CD4-positive, alpha-beta T cell treated with Interleukin-4 for 4 hours (primary cell): ENCODE results near the gene SKOR1.
A peak's percentile ranks its signal among the peaks of the same experiment; 100 is the strongest.

Experiments used
- DNase-seq: peaks from one replicate; pipeline ENCODE4 v3.0.0-alpha.2; 2020

The SKOR1 gene, protein sequence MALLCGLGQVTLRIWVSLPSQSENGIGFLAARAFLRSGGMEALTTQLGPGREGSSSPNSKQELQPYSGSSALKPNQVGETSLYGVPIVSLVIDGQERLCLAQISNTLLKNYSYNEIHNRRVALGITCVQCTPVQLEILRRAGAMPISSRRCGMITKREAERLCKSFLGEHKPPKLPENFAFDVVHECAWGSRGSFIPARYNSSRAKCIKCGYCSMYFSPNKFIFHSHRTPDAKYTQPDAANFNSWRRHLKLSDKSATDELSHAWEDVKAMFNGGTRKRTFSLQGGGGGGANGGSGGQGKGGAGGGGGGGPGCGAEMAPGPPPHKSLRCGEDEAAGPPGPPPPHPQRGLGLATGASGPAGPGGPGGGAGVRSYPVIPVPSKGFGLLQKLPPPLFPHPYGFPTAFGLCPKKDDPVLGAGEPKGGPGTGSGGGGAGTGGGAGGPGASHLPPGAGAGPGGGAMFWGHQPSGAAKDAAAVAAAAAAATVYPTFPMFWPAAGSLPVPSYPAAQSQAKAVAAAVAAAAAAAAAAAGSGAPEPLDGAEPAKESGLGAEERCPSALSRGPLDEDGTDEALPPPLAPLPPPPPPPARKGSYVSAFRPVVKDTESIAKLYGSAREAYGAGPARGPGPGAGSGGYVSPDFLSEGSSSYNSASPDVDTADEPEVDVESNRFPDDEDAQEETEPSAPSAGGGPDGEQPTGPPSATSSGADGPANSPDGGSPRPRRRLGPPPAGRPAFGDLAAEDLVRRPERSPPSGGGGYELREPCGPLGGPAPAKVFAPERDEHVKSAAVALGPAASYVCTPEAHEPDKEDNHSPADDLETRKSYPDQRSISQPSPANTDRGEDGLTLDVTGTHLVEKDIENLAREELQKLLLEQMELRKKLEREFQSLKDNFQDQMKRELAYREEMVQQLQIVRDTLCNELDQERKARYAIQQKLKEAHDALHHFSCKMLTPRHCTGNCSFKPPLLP

DNA sequence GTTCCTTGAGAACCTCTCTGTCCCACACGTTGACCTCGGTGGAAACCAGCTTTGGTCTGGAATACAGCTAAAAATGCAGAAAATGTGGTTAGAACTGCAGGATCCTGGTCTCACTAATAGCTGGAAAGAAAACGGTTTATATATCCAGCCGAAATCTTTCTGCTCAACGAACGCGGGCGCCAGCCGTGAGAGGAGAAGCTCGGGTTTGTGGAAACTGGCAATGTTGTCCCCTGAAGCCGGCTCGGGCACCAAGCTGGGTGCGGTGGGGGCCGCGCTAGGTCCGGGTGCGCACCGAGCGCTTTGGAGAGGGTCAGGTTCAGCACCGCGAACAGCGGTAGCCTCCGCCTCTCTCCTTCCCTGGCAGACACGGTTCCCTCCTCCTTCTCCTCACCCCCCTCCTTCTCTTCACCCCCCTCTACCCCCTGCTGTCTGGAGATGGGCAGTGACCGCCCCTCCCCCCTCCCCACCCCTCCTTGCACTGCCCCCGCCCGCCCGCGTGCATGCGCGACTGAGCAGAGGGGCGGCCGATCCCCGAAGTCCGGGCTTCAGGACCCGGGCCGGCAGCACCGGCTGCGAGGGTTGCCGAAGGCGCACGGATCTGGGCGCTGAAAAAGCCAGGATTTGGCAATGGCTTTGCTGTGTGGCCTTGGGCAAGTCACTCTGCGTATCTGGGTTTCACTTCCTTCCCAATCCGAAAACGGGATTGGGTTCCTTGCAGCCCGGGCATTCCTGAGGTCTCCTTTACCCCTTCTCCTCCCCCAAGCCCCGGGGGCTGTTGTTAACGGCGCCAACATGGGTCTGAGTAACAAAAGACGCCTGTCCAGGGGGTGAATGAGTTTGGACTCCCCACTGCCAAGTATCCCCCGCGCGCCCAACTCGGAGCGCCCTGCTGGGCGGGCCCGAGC is at the start of gene SKOR1:
SKOR1 (plus strand) TSS at position 534 of the 905 bp plus-strand sequence; CDS start at position 628, 94 bp downstream.
- no peak for DNase-seq

DNA sequence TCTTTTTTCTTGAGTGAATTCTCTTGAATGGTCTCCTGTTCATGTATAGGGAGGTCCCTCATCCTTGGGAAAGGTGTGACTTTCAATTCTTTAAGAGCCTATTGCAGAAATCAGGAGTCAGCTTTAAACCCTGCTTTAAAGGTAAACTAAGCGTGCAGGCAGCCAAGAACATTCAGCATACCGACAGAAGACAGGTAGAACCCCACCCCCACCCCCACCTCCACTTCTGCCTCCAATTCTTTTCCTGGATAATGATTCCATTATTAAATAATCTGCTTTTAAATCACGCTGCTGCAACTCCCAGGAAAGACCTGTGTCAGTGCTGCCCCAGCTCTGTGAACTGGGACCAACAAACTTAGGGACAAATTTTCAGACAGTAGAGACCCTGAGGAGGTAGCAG is 49.3 kb upstream of the SKOR1 start:
- no peak for DNase-seq

DNA sequence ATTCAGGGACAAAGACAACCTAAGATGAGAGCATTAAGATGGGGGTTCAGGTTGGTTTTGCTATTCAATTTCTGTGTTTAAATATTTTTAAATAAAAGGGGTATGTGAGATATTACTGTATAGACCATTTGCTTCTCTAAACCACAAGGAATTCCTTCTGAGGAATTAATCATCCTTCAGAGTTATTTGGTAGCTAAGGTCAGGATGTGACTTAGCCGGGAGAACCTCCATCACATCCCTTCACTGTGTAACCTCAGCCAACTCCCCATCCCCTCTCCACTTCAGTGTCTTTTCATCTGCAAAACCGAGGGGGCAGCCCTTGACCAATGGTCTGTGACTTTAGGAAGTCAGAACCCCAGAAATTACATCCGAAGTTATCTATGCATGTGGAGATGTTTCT is 48.7 kb upstream of the SKOR1 start:
- DNase-seq: no peak

DNA sequence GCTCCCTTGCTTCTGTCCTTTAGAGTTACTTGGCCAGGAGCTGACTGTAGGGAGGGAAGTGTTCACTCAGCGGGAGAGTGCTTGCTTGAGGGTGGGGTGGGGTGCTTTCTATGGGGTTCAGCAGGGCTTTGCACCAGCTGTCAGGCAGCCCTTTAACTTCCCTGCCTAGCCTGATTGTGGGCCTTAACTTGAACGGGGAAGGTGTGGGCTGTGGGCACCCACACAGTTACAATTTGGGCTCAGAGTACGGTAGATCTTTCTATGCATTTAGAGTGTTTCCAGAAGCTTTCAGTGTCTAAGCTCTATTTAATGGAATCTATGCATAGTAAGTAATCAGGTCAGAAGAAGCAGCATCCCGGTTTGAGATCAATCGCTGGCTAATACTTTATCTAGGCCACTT is 48.2 kb upstream of the SKOR1 start:
- no peak for DNase-seq

DNA sequence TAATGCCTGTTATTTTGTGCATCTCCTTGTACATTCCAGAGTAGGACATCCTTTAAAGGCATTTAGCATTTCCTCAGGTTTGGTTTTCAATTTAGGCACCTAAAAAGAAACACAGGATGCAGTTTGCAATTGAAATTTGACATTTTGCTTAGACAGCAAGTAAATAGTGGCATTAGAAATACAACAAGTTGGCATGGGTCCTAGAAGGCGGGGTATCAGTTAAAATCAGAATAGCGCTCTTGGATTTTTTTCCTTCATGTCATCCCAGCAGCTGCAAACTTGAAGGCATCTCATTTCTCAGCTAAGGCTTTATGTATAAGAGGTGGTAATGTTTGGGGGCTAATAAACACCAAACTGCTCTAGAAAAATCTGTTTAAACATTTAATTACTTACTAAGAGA is 47.5 kb upstream of the SKOR1 start:
- no peak for DNase-seq

DNA sequence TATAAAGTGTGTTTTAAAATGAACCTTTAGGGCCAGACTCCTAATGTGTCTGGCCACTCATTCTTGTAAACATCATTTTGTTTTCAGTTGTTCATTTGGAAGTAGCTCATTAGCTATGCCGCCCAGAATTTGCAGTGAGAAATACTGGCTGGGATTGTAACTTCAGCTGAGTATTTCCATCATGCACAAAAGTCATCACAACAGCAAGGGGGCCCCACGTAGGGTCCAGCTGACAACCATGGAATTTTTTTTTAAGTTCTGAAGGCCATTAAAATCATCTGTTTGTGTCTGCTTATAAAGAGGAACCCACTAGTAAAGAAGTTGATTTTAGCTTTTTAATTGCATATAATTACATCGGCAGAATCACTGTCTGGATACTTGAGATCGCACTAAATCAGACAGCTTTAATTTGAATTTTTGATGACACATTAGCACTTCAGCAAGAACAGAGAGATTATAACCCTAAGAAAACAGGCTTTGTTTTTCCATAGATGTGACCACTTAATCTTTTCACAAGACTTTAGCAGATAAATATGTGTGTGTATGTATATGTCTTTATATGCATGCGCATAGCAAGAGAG is 46.3 kb upstream of the SKOR1 start:
- DNase-seq: no peak

DNA sequence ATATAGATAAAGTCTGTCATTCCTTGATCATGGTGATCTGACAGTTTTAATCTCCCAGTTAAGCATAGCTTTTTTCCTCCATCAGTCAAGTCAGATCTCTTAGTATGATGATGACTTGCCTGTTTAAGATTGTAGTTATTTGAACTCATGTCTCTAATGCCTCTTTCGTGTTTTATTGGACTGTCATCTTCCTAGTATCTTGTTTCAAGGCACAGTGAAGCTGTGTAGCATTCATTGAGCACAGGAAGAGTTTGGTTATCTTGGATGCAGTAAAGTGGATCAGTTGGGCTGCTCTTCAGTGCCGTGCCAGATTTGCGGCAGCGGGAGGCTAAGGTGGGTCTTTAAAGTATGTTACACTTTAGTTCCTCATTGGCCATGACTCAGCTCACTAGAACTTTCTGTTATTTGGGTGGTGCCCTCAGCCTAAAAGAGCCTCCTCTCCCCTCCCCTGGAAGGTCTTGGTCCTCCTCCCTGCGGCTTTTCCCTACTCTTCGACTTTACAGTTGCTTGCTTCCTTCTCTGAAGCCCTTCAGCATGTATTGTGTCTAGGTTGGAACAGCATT is 45.7 kb upstream of the SKOR1 start:
- no peak for DNase-seq

DNA sequence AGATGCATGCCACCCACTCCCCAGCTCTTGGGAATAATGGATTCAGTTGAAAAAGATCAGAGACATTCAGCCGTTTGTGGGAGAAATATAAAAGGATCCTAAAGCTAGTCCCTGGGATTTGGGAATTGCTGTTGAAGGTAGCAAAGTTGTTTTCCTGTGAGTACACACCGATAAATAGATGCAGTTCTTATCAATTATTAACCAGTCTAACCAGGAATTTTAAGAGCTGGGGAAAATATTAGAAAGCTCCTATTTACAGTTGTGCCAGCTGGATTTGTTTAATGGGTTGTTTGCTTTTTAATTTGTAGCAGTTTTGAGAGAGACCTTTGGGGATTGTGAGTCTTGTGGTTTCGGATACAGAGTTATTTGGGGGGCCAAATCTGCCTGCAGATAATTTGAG is 44.2 kb upstream of the SKOR1 start:
- no peak for DNase-seq

DNA sequence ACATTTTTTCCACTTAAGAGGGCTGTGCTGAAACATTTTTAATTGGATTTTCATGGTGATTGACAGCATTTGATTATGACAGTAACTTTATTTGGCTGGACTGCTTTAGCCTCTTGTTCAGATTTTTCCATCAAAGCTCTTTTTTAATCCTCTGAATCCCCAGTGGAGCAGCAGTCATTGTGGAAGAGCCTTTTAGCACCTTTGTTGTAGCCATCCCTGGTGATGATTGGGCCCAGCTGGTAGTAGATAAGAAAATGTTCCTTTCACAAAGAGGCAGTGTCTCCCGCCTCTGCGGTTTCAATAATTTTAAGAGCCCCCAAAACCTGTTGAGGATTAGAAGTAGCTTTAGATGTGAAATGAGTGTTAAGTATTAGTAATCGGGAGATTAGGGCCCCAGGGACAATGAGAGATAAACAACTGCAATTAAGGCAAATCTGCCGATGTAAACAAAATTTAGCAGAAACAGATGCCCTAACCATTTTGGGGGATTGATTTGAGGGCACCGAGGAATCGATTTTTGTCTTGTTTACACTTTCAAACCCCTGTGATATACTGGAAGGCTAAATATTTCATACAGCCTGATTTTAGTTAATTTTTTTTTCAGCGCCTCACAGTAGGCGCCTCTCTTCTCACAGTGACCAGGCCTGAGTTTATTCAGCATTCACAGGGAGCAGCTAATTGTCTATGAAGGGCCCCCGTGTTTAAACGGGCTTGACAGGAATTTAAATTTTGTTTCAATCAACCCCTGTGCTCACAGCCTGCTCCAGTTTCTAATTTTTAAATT is 43.2 kb upstream of the SKOR1 start:
- no peak for DNase-seq

DNA sequence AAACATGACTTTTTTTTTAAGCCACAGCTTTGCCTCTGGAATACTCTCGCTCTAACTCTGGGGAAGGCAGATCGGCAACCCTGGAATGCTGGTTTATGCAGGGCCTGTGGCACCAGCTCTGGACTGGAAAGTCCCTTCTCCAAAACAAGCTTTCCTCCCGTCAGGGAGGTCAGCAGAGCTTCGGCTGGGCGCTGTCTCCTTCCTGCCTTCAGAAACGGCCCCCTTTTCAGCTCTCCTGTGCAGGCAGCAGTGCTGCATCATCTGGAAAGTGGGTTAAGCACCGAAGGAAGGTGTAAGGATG is 42.7 kb upstream of the SKOR1 start:
- no peak for DNase-seq

DNA sequence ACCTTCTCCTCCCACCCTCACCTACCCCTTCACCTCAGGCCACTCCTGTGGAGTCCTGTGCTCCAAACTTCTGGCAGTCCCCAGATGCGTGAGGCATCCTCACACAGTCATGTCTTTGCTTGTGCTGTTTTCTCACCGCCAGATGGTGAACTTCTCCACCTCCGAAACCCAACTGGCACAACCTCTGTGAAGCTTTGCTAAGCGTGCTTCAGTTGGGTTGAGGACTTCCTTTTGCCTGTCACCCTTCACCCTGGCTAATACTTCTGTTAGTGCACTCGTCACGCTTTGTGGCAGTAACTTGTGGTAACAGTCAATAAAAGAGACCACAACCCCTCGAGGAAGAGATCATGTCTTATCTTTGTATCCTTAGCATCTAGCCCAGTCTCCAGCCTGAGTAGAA is 42.0 kb upstream of the SKOR1 start:
- peak; percentile 60 for DNase-seq

DNA sequence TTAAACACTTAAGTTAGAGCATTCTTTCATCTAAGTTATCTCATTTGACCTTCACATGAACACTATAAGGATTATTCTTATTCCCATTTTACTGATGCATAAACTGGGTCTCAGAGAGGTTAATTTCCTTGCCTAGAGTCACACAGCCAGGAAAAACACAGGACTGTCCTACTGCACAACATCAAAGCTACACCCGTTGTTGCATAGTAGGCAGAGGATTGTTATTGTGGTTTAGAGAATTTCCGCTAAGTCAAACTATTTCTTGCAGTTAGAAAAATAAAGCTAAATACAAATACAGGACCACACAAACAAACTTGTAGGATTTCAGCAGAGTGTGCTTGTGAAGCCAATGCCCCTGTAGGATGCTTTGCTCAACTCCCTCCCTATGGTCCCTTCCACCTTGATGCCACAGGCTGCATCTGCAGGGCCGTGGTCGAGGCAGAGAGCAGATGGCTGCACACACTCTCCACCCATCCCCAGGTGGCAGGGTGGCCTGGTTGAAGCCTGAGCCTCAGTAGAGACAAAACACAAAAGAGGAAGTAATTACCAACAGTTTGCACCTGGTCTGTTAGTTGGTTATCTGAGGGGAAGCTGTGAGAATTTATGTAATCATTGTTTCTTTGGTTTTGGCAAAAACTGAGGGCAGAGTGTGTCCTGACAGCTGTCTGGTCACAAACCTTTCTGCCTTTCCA is 41.1 kb upstream of the SKOR1 start:
- peak; percentile 3 for DNase-seq

DNA sequence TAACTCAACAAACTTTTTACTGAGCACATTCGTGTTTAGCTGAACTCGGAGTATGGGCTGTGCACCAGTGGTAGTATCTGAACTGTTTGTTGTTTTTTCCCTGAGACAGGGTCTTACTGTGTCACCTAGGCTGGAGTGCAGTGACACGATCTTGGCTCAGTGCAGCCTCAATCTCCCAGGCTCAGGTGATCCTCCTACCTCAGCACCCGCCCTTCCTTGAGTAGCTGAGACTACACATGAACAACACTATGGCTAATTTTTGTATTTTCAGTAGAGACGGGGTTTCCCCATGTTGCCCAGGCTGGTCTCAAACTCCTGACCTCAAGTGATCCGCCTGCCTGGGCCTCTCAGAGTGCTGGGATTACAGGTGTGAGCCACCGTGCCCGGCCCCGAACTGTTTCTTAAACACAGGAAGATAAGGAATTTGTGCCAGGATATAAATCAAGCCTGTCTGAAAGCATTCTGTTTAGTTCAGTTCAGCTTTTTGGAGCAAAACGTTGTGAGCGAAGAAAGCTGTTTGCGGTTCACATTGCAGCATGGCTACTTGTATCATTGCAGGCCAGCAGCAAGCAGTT is 40.4 kb upstream of the SKOR1 start:
- DNase-seq: no peak

DNA sequence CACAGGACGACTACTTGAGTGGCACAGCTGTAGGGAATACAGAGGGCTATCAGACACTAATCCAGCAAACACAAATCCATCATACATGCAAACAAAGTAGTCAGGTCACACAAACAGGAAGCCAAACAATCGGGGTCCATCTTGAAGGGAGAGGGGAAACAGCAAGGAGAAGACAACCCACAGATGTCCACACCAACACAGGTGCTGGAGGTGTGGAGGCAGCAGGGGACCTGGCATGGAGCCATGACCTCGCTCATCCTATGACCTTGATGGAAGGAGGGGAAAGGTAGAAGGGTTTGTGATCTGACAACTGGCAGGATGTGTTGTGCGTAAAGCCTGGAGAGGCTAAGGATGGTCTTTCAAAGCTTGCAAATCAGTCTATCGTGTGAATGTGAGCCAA is 39.9 kb upstream of the SKOR1 start:
- DNase-seq: no peak

DNA sequence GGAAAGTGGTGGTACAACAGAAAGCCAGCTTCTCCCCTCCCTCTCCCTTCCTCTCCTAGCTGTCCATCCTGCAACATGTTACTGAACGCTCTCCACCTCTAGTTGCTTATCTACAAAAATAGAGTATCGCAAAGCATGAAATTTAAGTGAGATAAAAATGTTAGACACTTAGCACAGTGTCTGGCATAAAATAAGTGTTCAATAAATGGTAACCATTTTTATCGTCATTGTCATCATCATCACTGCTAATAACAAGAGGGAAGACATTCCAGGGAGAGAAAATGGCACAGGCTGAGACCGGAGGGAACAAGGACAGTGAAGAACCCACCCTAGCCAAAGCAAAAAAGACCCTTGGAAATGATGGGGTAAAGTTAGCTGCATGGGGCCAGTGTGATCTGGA is 38.7 kb upstream of the SKOR1 start:
- no peak for DNase-seq

DNA sequence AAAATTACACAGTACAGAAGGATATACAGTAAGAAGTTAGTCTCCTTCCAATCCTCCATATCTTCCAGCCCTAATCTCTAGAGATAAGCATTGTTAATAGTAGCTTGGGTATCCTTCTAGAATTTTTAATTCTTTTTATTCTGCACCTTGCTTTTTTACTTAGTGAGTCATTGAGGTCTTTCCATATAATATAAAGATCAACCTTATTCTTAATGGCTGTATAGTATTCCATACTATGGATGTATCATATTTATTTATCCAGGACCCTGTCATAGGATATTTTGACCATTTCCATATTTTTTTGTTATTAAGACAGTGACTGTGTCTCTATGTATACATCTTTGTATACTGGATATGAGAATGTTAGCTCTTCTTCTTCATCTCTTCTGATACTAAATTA is 36.3 kb upstream of the SKOR1 start:
- DNase-seq: no peak

DNA sequence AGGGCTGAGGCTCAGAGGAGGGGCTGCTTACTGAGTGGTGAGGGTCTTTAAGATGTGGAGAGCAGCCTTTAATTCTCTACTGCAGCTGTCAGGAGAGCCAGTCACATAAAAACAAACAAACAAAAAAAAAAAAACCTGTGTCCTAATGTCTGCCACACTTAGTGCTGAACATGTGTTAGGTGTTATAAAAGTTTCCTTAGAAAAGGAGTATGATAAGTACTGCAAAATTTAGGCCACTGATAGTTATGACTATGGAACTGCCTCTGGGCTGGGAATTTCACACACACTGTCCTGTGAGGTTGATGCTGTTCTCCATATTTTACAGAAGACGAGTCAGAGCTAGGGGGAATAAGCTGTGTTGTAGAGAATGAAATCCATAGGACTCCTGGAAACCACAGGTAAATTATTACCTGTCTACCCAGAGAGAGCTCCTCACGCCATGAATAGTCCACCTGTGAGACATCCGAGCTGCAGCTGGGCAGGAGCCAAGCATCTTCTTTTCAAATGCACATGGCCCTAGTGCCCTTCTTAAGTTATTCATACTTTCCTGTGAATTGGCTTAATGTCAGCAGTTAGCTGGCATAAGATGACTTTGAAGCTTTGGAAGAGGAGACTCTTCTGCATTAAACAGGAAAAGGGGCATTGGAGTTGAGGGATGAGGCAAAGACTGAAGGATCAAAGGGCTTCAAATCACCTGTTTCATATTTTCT is 34.5 kb upstream of the SKOR1 start:
- no peak for DNase-seq

DNA sequence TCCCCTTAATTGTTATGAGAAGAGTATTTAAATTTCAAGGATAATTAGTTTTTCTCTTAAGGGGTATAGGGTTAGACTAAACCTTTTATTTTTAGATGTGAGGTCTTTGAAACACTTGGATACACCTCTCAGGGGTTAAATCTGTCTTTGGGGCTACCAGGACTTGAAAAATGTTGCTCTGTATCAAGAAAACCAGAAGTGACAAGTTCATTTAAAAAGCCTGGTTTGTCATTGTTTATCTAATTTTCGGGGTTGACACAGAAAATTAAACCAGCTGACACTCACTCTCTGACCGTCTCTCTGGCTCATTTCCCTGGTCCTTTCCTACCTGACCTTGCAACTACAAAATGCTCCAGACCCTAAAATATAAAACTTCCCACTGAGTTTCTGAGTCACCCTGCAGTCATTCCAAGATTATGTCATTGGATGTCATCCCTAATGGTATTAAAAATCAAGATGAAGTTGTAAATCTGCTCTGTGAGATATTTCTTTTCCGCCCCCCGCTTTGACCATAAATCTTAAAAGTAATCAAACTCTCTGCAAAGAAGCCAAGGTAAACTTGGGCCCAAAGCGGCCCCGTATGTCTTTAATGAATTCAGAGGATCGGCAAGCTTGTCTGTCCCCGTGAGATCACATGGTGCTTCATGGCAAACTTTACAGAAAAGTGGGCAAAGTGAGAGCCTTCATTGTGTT is 32.9 kb upstream of the SKOR1 start:
- DNase-seq: no peak
